ENCODE results near the gene RARA.

The RARA gene

DNA sequence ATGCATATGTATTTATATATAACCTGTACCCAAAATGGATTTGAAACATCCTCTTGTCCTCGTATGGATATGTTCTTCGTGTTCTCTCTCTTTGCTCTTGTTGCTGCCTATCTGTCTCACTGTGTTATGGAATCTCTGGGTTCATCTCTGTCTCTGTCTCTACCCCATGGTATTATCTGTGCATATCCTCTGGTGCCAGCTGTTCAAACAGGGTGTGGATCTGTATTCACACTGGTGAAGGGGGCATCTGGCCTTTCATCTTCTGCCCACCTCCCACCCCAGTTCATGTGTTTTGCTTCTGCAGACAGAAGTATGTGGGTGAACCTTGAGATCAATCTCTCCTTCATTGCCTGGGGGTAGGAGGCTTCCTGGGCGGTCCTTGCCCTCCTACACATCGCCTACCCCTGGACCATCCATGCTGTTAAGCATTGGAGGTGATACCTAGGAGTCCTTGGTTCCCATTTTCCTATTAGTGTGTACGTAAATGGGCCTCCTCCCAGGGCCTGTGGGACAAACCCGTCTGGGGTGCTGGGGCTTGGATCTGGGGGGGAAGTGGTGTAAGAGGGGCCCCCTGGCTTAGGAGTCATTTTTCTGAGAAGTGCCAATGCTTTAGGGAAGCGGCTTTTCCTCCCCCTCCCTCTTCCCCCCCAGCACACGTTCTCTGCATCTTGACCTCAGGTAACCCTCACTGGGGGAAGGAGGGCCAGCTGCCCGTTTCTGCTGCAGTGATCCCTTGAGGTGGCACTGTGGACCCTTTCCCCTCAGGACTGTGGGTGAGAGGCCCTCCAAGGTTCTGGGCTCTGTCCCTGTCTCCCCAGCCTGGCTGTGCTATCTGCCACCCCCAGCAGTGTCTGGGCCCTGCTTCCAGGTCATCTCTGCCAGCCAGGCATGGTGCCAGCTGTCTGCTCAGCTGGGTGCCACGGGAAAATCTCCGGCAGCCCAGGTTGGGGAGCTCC is 21.1 kb downstream of the RARA start:
- DNase-seq (ENCODE audit: low read depth), result no peak

DNA sequence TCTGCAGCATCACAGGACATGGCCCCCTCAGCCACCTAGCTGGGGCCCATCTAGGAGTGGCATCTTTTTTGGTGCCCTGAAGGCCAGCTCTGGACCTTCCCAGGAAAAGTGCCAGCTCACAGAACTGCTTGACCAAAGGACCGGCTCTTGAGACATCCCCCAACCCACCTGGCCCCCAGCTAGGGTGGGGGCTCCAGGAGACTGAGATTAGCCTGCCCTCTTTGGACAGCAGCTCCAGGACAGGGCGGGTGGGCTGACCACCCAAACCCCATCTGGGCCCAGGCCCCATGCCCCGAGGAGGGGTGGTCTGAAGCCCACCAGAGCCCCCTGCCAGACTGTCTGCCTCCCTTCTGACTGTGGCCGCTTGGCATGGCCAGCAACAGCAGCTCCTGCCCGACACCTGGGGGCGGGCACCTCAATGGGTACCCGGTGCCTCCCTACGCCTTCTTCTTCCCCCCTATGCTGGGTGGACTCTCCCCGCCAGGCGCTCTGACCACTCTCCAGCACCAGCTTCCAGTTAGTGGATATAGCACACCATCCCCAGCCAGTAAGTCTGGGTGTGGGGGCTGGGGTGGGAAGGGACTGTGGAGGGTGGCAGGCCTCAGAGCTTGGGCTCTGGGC is 22.0 kb downstream of the RARA start:
- TF ChIP-seq, protein P1, sequence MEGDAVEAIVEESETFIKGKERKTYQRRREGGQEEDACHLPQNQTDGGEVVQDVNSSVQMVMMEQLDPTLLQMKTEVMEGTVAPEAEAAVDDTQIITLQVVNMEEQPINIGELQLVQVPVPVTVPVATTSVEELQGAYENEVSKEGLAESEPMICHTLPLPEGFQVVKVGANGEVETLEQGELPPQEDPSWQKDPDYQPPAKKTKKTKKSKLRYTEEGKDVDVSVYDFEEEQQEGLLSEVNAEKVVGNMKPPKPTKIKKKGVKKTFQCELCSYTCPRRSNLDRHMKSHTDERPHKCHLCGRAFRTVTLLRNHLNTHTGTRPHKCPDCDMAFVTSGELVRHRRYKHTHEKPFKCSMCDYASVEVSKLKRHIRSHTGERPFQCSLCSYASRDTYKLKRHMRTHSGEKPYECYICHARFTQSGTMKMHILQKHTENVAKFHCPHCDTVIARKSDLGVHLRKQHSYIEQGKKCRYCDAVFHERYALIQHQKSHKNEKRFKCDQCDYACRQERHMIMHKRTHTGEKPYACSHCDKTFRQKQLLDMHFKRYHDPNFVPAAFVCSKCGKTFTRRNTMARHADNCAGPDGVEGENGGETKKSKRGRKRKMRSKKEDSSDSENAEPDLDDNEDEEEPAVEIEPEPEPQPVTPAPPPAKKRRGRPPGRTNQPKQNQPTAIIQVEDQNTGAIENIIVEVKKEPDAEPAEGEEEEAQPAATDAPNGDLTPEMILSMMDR (IDR thresholded peaks at IDR 0.05; ENCODE audit: low read depth, low read length, missing control alignments), result no peak
- H3K4me3 ChIP-seq (ENCODE audit: low read depth, low read length), result no peak overlapping the region
- no peak for DNase-seq (ENCODE audit: low read depth)

More for the DNA sequence above, 21.1 kb downstream of the RARA start:
- TF ChIP-seq, protein P1 (IDR thresholded peaks at IDR 0.05; ENCODE audit: low read depth, low read length, missing control alignments), result no peak
- H3K4me3 ChIP-seq (ENCODE audit: low read depth, low read length), result no peak overlapping the region

DNA sequence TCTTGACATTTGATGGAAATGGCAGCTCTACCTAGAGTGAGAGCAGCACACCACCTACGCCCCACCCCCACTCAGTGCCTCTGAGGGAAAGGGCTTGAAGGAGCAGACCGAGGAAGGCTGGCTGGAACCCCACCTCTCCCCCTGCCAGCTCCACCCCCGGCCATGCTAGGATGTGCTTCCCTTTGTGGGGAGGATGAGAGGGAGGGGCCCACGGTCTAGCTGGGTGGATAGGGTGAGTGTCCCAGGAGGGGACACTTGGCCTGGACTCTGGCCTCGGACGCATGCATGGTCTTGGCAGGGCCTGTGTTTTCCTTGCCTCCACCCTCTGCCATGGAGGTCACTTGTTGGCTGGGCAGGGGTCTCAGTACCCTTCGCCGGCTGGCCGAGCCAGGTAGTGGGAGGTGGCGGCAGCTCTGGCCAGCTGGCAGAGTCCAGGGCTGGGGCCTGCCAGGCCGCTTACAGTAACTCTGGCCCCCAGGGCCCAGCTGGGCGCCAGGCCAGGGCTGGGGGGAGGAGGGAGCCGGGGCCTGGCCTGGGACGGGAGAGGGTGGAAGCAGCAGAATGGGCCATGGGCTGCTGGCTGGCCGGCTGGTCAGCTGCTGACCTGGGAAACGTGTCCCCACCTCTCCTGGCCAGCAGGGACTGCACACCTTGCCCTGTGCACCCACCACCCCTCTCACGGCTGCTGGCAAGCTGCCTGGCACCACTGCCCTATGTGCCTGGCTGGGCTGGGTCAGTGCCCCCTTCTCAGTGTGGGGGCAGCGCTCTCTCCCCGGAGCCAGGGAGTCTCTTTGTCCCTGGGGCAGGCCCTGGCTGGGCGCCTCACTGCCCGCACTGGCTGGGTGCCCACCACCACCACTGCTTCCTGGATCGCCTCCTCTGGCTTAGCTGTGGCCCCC is 23.0 kb downstream of the RARA start:
- no peak overlapping the region for H3K4me3 ChIP-seq (ENCODE audit: low read depth, low read length)
- TF ChIP-seq, protein P1 (IDR thresholded peaks at IDR 0.05; ENCODE audit: low read depth, low read length, missing control alignments), result no peak
- no peak for DNase-seq (ENCODE audit: low read depth)

DNA sequence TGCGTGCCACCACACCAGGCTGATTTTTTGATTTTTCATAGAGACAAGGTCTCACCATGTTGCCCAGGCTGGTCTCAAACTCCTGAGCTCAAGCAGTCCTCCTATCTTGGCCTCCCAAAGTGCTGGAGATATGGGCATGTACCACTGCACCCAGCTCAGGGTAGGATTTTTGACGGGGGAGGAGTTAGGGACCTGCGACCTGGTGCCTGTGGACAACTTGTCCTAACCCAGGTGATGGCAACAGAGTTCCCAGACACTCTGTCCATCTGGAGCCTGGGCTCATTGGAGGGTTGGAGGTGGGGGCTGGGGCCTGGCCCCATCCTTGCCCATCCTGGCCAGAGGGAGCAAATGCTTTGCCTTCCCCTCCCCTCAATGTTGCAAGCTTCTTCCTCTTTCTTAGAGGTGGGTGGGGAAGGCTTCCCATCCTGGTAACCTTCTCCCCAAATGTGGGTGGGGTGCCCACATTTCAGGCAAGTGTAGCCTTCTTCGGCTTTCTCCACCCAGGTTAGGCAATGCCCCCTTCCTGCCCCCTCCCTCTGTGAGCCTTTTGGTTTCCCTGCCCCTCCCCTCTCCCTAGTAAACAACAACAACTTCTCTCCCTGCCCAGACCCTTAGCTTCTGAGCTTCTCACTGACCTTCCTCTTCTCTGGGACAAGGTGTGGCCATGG is 24.9 kb downstream of the RARA start:
- TF ChIP-seq, protein P1 (IDR thresholded peaks at IDR 0.05; ENCODE audit: low read depth, low read length, missing control alignments), result no peak
- no peak for DNase-seq (ENCODE audit: low read depth)
- no peak overlapping the region for H3K4me3 ChIP-seq (ENCODE audit: low read depth, low read length)

DNA sequence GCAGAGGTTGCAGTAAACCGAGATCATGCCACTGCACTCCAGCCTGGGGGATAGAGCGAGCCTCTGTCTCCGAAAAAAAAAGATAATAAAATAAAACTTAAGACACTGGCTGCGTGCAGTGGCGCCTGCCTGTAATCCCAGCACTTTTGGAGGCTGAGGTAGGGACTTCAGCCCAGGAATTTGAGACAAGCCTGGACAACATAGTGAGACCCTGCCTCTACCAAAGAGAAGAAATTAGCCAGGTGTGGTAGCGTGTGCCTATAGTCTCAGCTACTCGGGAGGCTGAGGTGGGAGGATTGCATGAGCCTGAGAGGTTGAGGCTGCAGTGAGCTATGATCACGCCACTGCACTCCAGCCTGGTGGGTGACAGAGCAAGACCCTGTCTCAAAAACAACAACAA is 26.6 kb downstream of the RARA start:
- no peak for DNase-seq (ENCODE audit: low read depth)
- TF ChIP-seq, protein P1 (IDR thresholded peaks at IDR 0.05; ENCODE audit: low read depth, low read length, missing control alignments), result no peak

DNA sequence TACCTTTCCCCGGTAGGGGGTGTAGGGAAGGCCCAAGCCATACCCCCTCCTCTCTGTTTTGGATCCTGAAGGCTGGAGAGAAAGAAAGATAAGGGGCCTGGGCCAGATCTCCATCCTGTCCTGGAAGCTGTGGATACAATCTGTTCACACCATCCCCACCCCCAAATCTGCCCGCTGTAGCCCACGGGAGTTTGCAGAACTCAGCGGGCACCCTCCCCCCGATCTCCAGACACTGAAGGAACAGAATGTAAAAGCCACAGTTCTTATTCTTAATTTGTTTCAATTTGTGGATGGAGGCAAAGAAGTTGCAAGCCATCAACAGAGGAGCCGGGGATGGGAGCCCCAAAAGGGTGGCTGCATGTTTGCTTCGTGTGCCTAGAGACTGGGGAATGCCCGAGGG is 28.4 kb downstream of the RARA start:
- TF ChIP-seq, protein P1 (IDR thresholded peaks at IDR 0.05; ENCODE audit: low read depth, low read length, missing control alignments), result no peak
- no peak overlapping the region for H3K4me3 ChIP-seq (ENCODE audit: low read depth, low read length)
- DNase-seq (ENCODE audit: low read depth), result no peak

More for the DNA sequence above, 26.6 kb downstream of the RARA start:
- no peak overlapping the region for H3K4me3 ChIP-seq (ENCODE audit: low read depth, low read length)
